Heart right ventricle (tissue), 12 donors: ENCODE measurements around the gene PRIM2. TPM values are rescaled to one million over a fixed set of nuclear protein-coding genes. Genes with fewer than 3 reads are reported as not detected.

ENCODE experiments used
- microRNA-seq, 2 donors: library from miRNA; unstranded; fragments of <30 nt; microRNA quantifications; one replicate each; pipeline ENCODE4 v1.2.0, GENCODE V29; 2021
- polyA plus RNA-seq, 2 donors: library from polyadenylated mRNA; stranded (reverse); fragments of 200-250 nt; gene quantifications; one replicate each; pipeline ENCODE4 v1.2.3, GENCODE V29; 2013
- total RNA-seq, 10 donors: library from RNA; stranded (reverse); fragmentation: NEBNext Ultra II Directional in 3 of 10; extraction: Animal tissue kit (Norgen Biotek cat#: 25700) in 3 of 10; gene quantifications; one replicate each; pipeline versions ENCODE4 v1.2.1 to v1.2.4, GENCODE V29; 2021 to 2023
- donor health status: ischemic (EF 13 %, LVEDD 7.1; RV severe dilation, severe dysfunction).
- donor health status: healthy with polysubstance abuse.
- donor health status: DM: no; HTN: yes; CAD: no.
- donor health status: DM: no; HTN: no; CAD: no.
- donor health status: ischemic (EF 25% LVEDD 6.9; RV normal size, moderate dysfunction).
- donor health status: ischemic (EF 25% LVEDD 5.7; RV mildly dilated, moderate dysfunction).
- donor health status: healthy.
- donor health status: nonischemic (EF 11% LVEDD 7.7; RV severe dilation, severe dysfunction).
- donor health status: DM: yes; HTN: yes; CAD: no.
- donor health status: PGD.
- donor health status: ischemic (EF 29% LVEDD 5.4; RV normal size, mild dysfunction).
- donor health status: nonischemic (EF 23%, LVEDD 6.1; RV moderate dilation, normal function).

PRIM2 gene
- total and polyA plus RNA-seq, 12 donors, result 2.5 to 5.5 (median 3.8) TPM

Small RNA genes lying within 50 kb of the gene (microRNA-seq; reads per million reads assigned to microRNA genes)
- 0 reads per million in 2 donors for gene MIR548U

Other genes with a start within 250 kb of the PRIM2 start
- gene ZNF451, start 227.4 kb upstream of the PRIM2 start, total RNA-seq, result 10 to 100 TPM; 19.8 to 33.2 (median 26.8) TPM
- gene ZNF451, start 227.4 kb upstream of the PRIM2 start, polyA plus RNA-seq, result 10 to 100 TPM in 1 of 2 donors, 1 to 10 TPM in 1; 4.9 to 18.6 TPM
- 10 to 100 TPM in 4 of 10 donors, 1 to 10 TPM in 6; 7.2 to 15.6 (median 9.7) TPM for gene BAG2, start 145.3 kb upstream of the PRIM2 start, total RNA-seq
- 1 to 10 TPM; 3.9 to 6.4 TPM for gene BAG2, start 145.3 kb upstream of the PRIM2 start, polyA plus RNA-seq
- gene RAB23, start 95.3 kb upstream of the PRIM2 start, total RNA-seq, result 10 to 100 TPM in 6 of 10 donors, 1 to 10 TPM in 4; 7.6 to 16.5 (median 10.9) TPM
- gene RAB23, start 95.3 kb upstream of the PRIM2 start, polyA plus RNA-seq, result 1 to 10 TPM; 3.1 to 4.5 TPM